SJSA1 (cell line): ENCODE results near the gene UPK1A. TPM values are rescaled to one million over a fixed set of nuclear protein-coding genes. Genes with fewer than 3 reads are reported as not detected.
"Not testable (repeated sequence)": the region's sequence is repeated elsewhere in the genome, so short reads cannot be mapped to it uniquely, and the experiment has no call there.

Source experiments
- DNase-seq, 2 experiments: peaks; one replicate each; pipeline ENCODE4 v3.0.0-alpha.2; 2015 to 2020; ENCODE audit warnings: low spot score in 2 of 2, low read depth in 1 of 2
- H3K27ac ChIP-seq: fragments of 250-450 bp; sonication (Bioruptor Pico); 2 replicates; pipeline ENCODE4 v1.5.1; 2020; ENCODE audit warnings: mild to moderate bottlenecking, moderate library complexity
- H3K27me3 ChIP-seq: fragments of 250-450 bp; sonication (Bioruptor Pico); replicated peaks from 2 replicates; pipeline ENCODE4 v1.5.1; 2020; ENCODE audit warnings: mild to moderate bottlenecking, moderate library complexity
- H3K36me3 ChIP-seq: fragments of 250-450 bp; sonication (Bioruptor Pico); 2 replicates; pipeline ENCODE4 v1.5.1; 2020; ENCODE audit warnings: mild to moderate bottlenecking
- H3K4me1 ChIP-seq: fragments of 250-450 bp; sonication (Bioruptor Pico); replicated peaks from 2 replicates; pipeline ENCODE4 v1.6.1; 2021; ENCODE audit warnings: mild to moderate bottlenecking
- H3K4me3 ChIP-seq: fragments of 250-450 bp; sonication (Bioruptor Pico); 2 replicates; pipeline ENCODE4 v1.5.1; 2020; ENCODE audit warnings: mild to moderate bottlenecking
- H3K9me3 ChIP-seq: fragments of 250-450 bp; sonication (Bioruptor Pico); replicated peaks from 2 replicates; pipeline ENCODE4 v1.5.1; 2020; ENCODE audit warnings: mild to moderate bottlenecking
- total RNA-seq: library from RNA; depleted of rRNA; stranded (reverse); fragments of >200 nt; shearing (Covaris generic); gene quantifications from 2 replicates; pipeline ENCODE4 v1.2.3, GENCODE V29; 2014; rRNA removed

UPK1A gene
- total RNA-seq, 1 experiment from 2014 or later, result not detected

- Histone ChIP-seq H3K27ac (no peak overlapping the region), H3K4me3 (no peak overlapping the region), H3K36me3 (peaks cover 68% of the 10 kb centered on the region), H3K27me3 (no peaks in the 10 kb centered on the region), H3K9me3 (no peaks in the 10 kb centered on the region), H3K4me1 (peaks cover 22% of the 10 kb centered on the region)
- DNase-seq, result no peak
Measured at GRCh38 chr19:35720648-35721047, 54.3 kb downstream of the UPK1A start.

GRCh38 chr19:35721374-35721773 lies 55.1 kb downstream of the UPK1A start:
- Histone ChIP-seq H3K36me3 (peaks cover 76% of the 10 kb centered on the region), H3K9me3 (no peaks in the 10 kb centered on the region), H3K27me3 (no peaks in the 10 kb centered on the region), H3K4me3 (no peak overlapping the region), H3K4me1 (peaks cover 15% of the 10 kb centered on the region), H3K27ac (no peak overlapping the region)
- DNase-seq, result peak in 1 of 2 experiments; percentile 37

DNA sequence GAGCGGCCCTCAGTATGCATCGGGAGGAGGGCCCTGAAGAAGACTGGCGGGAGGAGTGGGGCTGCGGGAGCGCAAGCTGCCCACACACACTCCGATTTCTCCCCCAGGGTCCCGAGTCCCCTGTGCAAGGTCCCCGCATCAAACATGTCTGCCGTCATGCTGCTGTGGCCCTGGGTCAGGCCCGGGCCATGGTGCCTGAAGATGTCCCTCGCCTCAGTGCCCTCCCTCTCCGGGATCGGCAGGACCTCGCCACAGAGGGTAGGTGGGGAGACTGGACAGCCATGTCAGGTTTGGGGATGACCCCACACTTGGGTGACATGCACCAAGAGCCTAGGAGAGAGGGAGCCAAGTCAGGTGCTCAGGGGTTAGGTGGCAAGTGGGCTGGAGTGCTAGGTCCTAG lies 56.1 kb downstream of the UPK1A start:
- no peak for DNase-seq
- no peak overlapping the region for H3K4me3 ChIP-seq
- no peaks in the 10 kb centered on the region for H3K9me3 ChIP-seq
- H3K4me1 ChIP-seq, result peaks cover 7% of the 10 kb centered on the region
- no peak overlapping the region for H3K27ac ChIP-seq
- peaks cover 85% of the 10 kb centered on the region for H3K36me3 ChIP-seq
- H3K27me3 ChIP-seq, result no peaks in the 10 kb centered on the region

DNA sequence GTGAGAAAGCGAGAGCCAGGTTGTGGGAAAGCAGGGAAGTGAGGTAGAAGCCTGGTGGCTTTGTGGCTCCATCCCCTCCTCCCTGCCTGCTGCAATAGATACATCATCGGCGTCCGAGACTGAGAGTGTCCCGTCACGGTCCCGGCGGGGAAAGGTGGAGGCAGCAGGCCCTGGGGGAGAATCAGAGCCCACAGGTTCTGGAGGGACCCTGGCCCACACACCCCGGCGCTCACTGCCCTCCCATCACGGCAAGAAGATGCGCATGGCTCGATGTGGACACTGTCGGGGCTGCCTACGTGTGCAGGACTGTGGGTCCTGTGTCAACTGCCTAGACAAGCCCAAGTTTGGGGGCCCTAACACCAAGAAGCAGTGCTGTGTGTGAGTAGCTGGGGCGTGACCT lies 56.6 kb downstream of the UPK1A start:
- no peak for DNase-seq
- Histone ChIP-seq H3K9me3 (no peaks in the 10 kb centered on the region), H3K27me3 (no peaks in the 10 kb centered on the region), H3K4me1 (peaks cover 7% of the 10 kb centered on the region), H3K4me3 (no peak overlapping the region), H3K27ac (no peak overlapping the region), H3K36me3 (peaks cover 89% of the 10 kb centered on the region)

DNA sequence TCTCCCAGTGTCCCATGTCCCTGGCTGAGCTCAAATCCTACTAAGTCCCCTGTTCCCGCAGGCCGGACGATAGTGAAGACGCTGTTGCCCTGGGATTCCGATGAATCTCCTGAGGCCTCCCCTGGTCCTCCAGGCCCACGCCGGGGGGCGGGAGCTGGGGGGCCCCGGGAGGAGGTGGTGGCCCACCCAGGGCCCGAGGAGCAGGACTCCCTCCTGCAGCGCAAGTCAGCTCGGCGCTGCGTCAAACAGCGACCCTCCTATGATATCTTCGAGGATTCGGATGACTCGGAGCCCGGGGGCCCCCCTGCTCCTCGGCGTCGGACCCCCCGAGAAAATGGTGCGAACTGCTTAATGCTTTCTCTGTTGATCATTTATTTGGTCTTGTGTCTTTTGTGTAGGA lies 57.4 kb downstream of the UPK1A start:
- H3K27me3 ChIP-seq, result no peaks in the 10 kb centered on the region
- DNase-seq, result no peak
- H3K36me3 ChIP-seq, result peaks cover 92% of the 10 kb centered on the region
- H3K27ac ChIP-seq, result no peak overlapping the region
- H3K9me3 ChIP-seq, result no peaks in the 10 kb centered on the region
- peaks cover 7% of the 10 kb centered on the region for H3K4me1 ChIP-seq
- no peak overlapping the region for H3K4me3 ChIP-seq

- H3K4me3 ChIP-seq, H3K27me3 ChIP-seq, H3K27ac ChIP-seq, DNase-seq, H3K9me3 ChIP-seq, H3K4me1 ChIP-seq: not testable (repeated sequence)
- peaks cover 93% of the 10 kb centered on the region for H3K36me3 ChIP-seq
Measured at GRCh38 chr19:35724132-35724531, 57.8 kb downstream of the UPK1A start.

DNA sequence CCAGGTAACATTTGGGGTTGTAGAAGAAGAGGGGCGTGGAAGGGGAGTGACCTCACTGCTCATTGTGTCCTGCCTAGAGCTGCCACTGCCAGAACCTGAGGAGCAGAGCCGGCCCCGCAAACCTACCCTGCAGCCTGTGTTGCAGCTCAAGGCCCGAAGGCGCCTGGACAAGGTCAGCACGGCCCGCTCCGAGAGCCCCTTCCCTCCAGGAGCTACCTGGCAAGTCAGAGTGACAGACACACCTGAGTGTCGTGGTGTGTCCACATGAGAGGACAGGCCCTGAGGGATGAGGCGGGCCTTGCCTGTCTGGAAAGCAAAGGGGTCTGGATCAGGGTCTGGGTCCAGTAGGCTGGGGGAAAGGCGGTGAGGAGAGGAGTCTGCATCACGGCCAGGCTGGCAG lies 58.2 kb downstream of the UPK1A start:
- Histone ChIP-seq H3K27me3 (no peaks in the 10 kb centered on the region), H3K36me3 (peaks cover 93% of the 10 kb centered on the region)

DNA sequence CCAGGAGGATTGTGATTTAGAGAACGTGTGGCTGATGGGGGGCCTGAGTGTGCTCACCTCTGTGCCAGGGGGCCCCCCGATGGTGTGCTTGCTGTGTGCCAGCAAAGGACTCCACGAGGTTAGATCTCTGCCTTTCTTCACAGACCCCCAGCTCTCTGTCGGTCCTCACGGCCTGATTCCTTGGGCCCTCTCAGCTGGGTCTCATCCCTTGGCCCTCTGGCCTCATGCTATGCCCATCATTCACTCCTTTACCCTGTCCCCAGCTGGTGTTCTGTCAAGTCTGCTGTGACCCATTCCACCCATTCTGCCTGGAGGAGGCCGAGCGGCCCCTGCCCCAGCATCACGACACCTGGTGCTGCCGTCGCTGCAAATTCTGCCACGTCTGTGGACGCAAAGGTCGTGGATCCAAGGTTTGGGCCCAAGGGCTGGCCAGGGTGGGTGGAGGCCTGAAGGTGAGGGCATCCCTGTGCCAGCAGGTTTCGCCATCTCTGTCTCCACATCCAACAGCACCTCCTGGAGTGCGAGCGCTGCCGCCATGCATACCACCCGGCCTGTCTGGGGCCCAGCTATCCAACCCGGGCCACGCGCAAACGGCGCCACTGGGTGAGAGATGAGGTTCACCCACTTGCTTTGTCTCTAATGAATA lies 59.0 kb downstream of the UPK1A start:
- H3K4me3 ChIP-seq, result no peak overlapping the region
- no peak for DNase-seq
- H3K27ac ChIP-seq, result no peak overlapping the region
- no peaks in the 10 kb centered on the region for H3K9me3 ChIP-seq
- H3K27me3 ChIP-seq, result no peaks in the 10 kb centered on the region
- H3K36me3 ChIP-seq, result peaks cover 94% of the 10 kb centered on the region
- H3K4me1 ChIP-seq, result no peaks in the 10 kb centered on the region

More for the DNA sequence above, 58.2 kb downstream of the UPK1A start:
- Histone ChIP-seq H3K4me3 (no peak overlapping the region), H3K4me1 (no peaks in the 10 kb centered on the region; the same call in 1 of the 2 replicates), H3K27ac (no peak overlapping the region), H3K9me3 (no peaks in the 10 kb centered on the region)
- DNase-seq, result no peak

- Histone ChIP-seq H3K36me3 (peaks cover 98% of the 10 kb centered on the region), H3K27me3 (no peaks in the 10 kb centered on the region), H3K9me3 (no peaks in the 10 kb centered on the region), H3K27ac (no peak overlapping the region), H3K4me3 (no peak overlapping the region), H3K4me1 (no peaks in the 10 kb centered on the region)
- DNase-seq, result no peak
Measured at GRCh38 chr19:35727053-35727955, 61.0 kb downstream of the UPK1A start.

Other genes with a start within 250 kb of the UPK1A start
- gene FFAR2, start 218.3 kb upstream of the UPK1A start, total RNA-seq, result not detected in 2 replicates
- not detected in 2 replicates for gene KRTDAP, start 176.1 kb upstream of the UPK1A start, total RNA-seq
- not detected in 2 replicates for gene DMKN, start 152.9 kb upstream of the UPK1A start, total RNA-seq
- not detected in 2 replicates for gene SBSN, start 138.2 kb upstream of the UPK1A start, total RNA-seq
- gene GAPDHS, start 133.1 kb upstream of the UPK1A start, total RNA-seq, result not detected in 2 replicates
- 79.8 and 83.5 TPM in 2 replicates for gene TMEM147, start 120.9 kb upstream of the UPK1A start, total RNA-seq
- not detected in 2 replicates for gene ATP4A, start 102.9 kb upstream of the UPK1A start, total RNA-seq
- not detected in 2 replicates for gene PMIS2, start 80.3 kb upstream of the UPK1A start, total RNA-seq
- 10.2 and 15.2 TPM in 2 replicates for gene HAUS5, start 53.8 kb upstream of the UPK1A start, total RNA-seq
- 106 and 151 TPM in 2 replicates for gene RBM42, start 37.5 kb upstream of the UPK1A start, total RNA-seq
- gene ETV2, start 24.8 kb upstream of the UPK1A start, total RNA-seq, result 0.82 and 9.0 TPM in 2 replicates
- 364 and 463 TPM in 2 replicates for gene COX6B1, start 18.2 kb upstream of the UPK1A start, total RNA-seq
- not detected in 2 replicates for gene ZBTB32, start 38.0 kb downstream of the UPK1A start, total RNA-seq
- 4.9 and 7.4 TPM in 2 replicates for gene KMT2B, start 51.5 kb downstream of the UPK1A start, total RNA-seq
- 3.7 and 8.5 TPM in 2 replicates for gene IGFLR1, start 75.9 kb downstream of the UPK1A start, total RNA-seq
- 4.8 and 17.6 TPM in 2 replicates for gene U2AF1L4, start 78.9 kb downstream of the UPK1A start, total RNA-seq
- gene PSENEN, start 79.1 kb downstream of the UPK1A start, total RNA-seq, result 16.6 and 28.7 TPM in 2 replicates
- gene LIN37, start 82.1 kb downstream of the UPK1A start, total RNA-seq, result 7.1 and 12.4 TPM in 2 replicates
- gene HSPB6, start 90.5 kb downstream of the UPK1A start, total RNA-seq, result not detected in 2 replicates
- gene PROSER3, start 91.7 kb downstream of the UPK1A start, total RNA-seq, result 7.3 and 8.8 TPM in 2 replicates
- gene ARHGAP33, start 109.0 kb downstream of the UPK1A start, total RNA-seq, result 3.7 and 4.6 TPM in 2 replicates
- not detected in 2 replicates for gene PRODH2, start 146.3 kb downstream of the UPK1A start, total RNA-seq
- not detected in 2 replicates for gene NPHS1, start 186.0 kb downstream of the UPK1A start, total RNA-seq
- gene KIRREL2, start 190.4 kb downstream of the UPK1A start, total RNA-seq, result not detected in 2 replicates
- gene APLP1, start 202.1 kb downstream of the UPK1A start, total RNA-seq, result 11.1 and 11.6 TPM in 2 replicates
- 0.66 and 3.3 TPM in 2 replicates for gene NFKBID, start 234.0 kb downstream of the UPK1A start, total RNA-seq
- gene HCST, start 236.0 kb downstream of the UPK1A start, total RNA-seq, result 9.1 TPM in 1 of 2 replicates, not detected in the other
- not detected in 2 replicates for gene TYROBP, start 241.8 kb downstream of the UPK1A start, total RNA-seq